GM19397 (cell line): ENCODE data around the gene VASN.

ENCODE experiments used
- ATAC-seq: cut with Tn5 transposase; IDR thresholded peaks from one replicate; pipeline ENCODE4 v1.9.1; 2021; ENCODE audit warnings: mild to moderate bottlenecking, moderate library complexity; ENCODE audit not compliant: unreplicated experiment

VASN gene

DNA sequence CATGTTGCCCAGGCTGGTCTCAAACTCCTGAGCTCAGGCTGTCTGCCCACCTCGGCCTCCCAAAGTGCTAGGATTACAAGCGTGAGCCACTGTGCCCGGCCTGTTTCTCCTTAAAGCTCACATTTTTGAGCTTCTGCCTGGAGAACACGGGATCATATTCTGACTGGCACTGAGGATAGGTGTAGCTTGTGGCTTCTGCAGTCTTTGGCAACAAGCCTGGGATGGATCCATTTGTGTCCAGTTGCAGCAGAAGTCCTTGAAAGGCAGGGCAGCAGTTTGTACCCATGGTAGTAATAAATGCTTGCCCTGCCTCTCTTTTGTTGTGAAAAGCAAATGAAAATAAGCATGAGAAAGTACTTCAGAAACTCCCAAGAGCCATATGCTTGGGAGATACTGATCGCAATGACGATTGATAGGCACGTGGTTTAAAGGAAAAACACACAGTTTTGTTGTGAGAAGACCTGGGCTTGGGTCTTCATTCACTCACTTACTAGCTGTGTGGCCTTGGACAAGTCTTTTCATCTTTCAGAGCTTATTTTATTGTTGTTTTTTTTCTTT lies 47.8 kb downstream of the VASN start:
- no peak for ATAC-seq

DNA sequence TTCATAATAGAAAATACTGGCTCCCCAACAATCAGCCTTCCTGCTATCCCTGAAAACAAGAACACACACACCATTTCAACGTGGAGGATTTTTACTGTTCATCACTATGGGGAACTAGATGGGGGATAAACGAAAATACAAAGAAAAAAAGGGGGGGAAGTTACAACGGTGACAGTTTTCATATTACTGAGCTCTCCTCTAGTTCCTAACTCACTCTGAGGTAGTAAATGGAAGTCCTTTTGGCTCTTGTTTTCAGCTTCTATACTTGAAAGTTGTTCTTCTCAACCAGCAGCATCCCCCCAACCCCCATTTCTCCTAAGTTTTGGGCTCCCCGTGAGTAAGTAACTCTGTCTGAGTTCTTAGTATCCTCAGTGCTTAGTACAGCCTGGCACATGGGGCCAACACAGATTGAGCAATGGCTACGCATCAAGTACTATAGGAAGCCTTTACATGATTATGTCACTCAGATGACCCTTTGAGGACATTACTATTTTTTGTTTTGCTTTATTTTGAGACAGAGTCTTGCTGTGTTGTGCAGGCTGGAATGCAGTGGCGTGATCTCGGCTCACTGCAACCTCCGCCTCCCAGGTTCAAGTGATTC lies 49.0 kb downstream of the VASN start:
- no peak for ATAC-seq

DNA sequence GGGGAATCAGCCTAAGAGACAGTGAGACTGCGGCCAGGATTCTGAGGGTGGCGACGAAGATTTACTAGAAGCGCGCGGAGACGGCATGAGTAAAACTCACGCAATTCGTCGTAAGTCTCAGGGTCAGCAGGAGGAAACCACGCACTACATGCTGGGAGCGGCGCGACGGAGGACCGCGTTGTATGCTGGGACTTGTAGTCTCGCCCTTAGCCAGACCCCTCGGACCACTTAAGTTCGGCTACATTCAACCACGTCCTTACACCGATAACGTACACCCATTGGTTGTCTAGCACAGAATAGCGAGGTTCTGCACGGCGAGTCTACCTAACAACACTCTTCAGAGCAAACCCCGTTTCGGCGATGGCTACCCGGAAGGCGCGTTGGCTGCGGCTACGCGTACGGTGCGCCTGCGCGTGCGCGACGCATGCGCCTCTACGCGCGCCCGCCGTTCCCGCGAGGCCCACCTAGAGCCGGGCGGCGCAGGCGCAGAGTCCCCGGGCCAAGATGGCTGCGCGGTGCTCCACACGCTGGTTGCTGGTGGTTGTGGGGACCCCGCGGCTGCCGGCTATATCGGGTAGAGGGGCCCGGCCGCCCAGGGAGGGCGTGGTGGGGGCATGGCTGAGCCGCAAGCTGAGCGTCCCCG lies 53.9 kb downstream of the VASN start, which contains the start of gene DNAJA3:
DNAJA3 (plus strand) TSS at position 491 of the 643 bp plus-strand sequence; CDS start at position 505, 14 bp downstream.
- peak; percentile 88 for ATAC-seq

DNA sequence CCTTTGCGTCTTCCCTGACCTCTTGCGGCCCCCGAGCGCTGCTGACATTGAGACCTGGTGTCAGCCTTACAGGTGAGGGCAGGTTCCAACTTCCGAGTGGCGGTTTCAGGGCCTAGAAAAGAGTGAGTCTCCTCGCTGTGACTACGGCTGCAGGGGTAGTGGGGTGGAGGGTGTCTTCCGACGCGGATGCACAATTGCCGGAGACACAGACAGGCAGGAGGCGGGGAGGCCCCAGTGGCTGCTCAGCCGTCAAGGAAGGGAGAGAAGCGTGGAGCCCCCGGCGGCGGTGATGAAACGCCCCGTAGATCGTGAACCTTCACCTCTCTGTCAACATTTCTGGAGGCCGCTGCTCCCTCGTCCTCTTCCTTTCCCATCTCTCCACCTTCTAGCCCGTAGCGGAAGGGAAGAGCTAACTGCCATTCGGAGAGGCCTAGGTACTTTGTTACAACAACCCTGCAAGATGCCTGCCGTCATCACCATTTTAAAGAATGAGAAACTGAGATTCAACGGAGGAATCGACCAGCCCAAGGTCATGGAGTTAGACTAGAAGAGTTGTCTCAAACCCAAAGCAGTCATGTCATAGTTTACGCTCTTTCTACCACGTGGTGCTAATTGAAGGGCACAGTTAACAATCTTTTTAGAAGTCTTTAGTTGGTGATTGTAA lies 54.5 kb downstream of the VASN start:
- peak; percentile 23 for ATAC-seq

DNA sequence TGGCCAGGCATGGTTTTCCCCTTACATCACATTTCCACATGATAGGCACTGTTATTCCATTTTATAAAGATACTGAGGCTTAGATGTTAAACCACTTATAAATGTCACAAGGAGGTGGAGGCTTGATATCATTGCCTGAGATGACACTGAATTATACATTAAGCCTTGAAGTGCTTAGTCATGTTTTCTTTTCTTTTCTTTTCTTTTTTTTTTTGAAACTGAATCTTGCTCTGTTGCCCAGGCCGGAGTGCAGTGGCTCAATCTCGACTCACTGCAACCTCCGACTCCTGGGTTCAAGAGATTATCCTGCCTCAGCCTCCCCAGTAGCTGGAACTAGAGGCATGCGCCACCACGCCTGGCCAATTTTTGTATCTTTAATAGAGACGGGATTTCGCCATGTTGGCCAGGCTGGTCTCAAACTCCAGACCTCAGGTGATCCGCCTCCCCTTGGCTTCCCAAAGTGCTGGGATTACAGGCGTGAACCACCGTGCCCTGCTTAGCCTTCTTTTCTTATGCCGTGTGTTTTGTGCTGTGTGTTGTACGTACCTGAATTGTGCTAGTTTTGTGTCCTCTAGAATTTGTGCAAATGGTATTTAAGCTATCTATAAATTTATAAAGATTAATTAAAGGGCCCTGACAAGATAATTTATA lies 55.2 kb downstream of the VASN start:
- ATAC-seq = no peak

DNA sequence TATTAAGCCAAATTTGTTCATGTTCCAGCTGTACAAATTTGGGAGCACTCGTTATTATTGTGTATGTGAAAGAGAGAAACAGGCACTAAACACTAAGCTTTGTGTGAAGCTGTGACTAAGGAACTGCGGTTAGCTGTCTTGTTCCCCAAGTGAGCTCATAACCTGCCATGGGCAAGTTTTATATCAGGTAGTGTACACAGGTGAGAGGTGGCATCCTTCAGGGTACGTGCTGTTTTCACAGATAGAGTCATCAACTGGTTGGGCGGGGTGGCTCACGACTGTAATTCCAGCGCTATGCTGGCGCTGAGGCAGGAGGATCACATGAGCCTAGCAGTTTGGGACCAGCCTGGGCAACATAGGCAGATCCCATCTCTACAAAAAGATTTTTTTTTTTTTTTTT lies 56.9 kb downstream of the VASN start:
- ATAC-seq = no peak

DNA sequence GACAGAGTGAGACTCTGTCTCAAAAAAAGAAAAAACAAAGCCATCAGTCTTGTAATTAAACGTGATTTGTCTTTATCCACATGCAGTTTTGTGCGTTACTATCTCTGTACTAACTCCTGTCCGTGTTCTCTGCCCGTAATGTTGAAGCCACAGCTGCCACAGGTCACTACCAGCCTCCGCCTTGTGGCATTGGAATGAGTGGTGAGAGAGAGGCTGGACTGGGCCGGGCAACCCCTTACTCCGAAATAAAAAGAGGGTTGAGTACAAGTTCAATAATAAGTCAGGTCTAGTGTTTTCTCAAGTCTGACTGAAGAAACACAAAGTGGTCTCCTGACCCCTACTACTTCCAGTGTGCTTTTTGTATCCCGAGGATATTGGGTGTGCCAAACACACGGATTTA lies 59.4 kb downstream of the VASN start:
- ATAC-seq = no peak
